Endothelial cell of umbilical vein (primary cell): ENCODE measurements around the gene KCNQ5. TPM values are rescaled to one million over a fixed set of nuclear protein-coding genes. Genes with fewer than 3 reads are reported as not detected.

Experiments
- BruUV-seq: library from RNA; stranded (reverse); fragments of 400-500 nt; replicated peaks from 2 replicates; lab custom pipeline; 2021; lab: Mats Ljungman, UMichigan
- CTCF ChIA-PET: fragments of 300-600, 350-600 bp; sonication (Branson Sonifier 250); formaldehyde crosslinking; loops from one replicate; lab custom pipeline; 2021; ENCODE audit warnings: antibody characterized with exemption, inconsistent platforms; lab: Charles Lee
- POLR2A ChIA-PET: fragments of 300-600, 350-600 bp; sonication (Branson Sonifier 250); formaldehyde crosslinking; loops from one replicate; lab custom pipeline; 2021; ENCODE audit warnings: antibody characterized with exemption, inconsistent platforms; lab: Charles Lee
- DNase-seq: peaks from one replicate; pipeline ENCODE4 v3.0.0-alpha.2; 2011; ENCODE audit warnings: low read depth, low spot score
- FAIRE-seq: peaks from 2 replicates; lab custom pipeline; 2011; peaks lifted over from hg19 to GRCh38; lab: Jason Lieb, UNC
- H2AFZ ChIP-seq: 2 replicates; pipeline ENCODE4 v1.6.0; 2012; ENCODE audit warnings: low read depth, low read length, control low read depth, inconsistent platforms
- H3K27ac ChIP-seq: 2 replicates; pipeline ENCODE4 v1.5.1; 2011; ENCODE audit warnings: low read depth, mild to moderate bottlenecking, control low read depth, low read length, moderate library complexity; ENCODE audit not compliant: insufficient read depth
- H3K27me3 ChIP-seq, 2 experiments: 2 replicates each; pipeline versions ENCODE4 v1.6.0 to v1.6.1; 2011; ENCODE audit warnings: low read length in 2 of 2, mixed read lengths in 1 of 2; ENCODE audit not compliant: control insufficient read depth in 2 of 2, insufficient read depth in 2 of 2
- H3K36me3 ChIP-seq, 2 experiments: 2 replicates in 1 of 2; 3 replicates in 1 of 2; pipeline ENCODE4 v1.5.1; 2011; ENCODE audit warnings: low read length in 2 of 2, mild to moderate bottlenecking in 1 of 2, moderate library complexity in 1 of 2; ENCODE audit not compliant: control insufficient read depth in 2 of 2, insufficient read depth in 2 of 2; ENCODE audit errors: extremely low read depth in 1 of 2
- H3K4me1 ChIP-seq: 3 replicates; pipeline ENCODE4 v1.5.1; 2011; ENCODE audit warnings: mild to moderate bottlenecking, low read length; ENCODE audit not compliant: control insufficient read depth, insufficient read depth; ENCODE audit errors: extremely low read depth
- H3K4me2 ChIP-seq: 2 replicates; pipeline ENCODE4 v1.6.1; 2011; ENCODE audit warnings: low read length, control low read depth, mixed read lengths; ENCODE audit not compliant: insufficient read depth
- H3K4me3 ChIP-seq, 3 experiments: fragments of 200-600 bp in 1 of 3; sonication (generic), shearing (Covaris generic) in 1 of 3; replicated peaks in 1 of 3; 2 replicates each; pipeline ENCODE4 v1.5.1; 2011 to 2016; ENCODE audit warnings: control low read depth in 3 of 3, low read length in 3 of 3, mild to moderate bottlenecking in 2 of 3, inconsistent platforms in 1 of 3, low read depth in 1 of 3, moderate library complexity in 1 of 3; ENCODE audit not compliant: insufficient read depth in 1 of 3
- H3K79me2 ChIP-seq: 2 replicates; pipeline ENCODE4 v1.6.0; 2012; ENCODE audit warnings: low read length, inconsistent platforms; ENCODE audit not compliant: control insufficient read depth, insufficient read depth
- H3K9ac ChIP-seq: replicated peaks from 2 replicates; pipeline ENCODE3; 2011; ENCODE audit warnings: low read length, control low read depth; ENCODE audit not compliant: insufficient read depth; ENCODE audit errors: extremely low read depth
- H3K9me1 ChIP-seq: replicated peaks from 3 replicates; pipeline ENCODE4 v1.6.0; 2011; ENCODE audit warnings: mild to moderate bottlenecking, low read length; ENCODE audit not compliant: control insufficient read depth, insufficient read depth; ENCODE audit errors: extremely low read depth
- H3K9me3 ChIP-seq: replicated peaks from 2 replicates; pipeline ENCODE4 v1.5.1; 2012; ENCODE audit warnings: low read length, inconsistent platforms; ENCODE audit not compliant: control insufficient read depth, insufficient read depth
- H4K20me1 ChIP-seq: replicated peaks from 2 replicates; pipeline ENCODE3; 2011; ENCODE audit warnings: mild to moderate bottlenecking, low read length; ENCODE audit not compliant: control insufficient read depth, insufficient read depth; ENCODE audit errors: extremely low read depth
- CTCF ChIP-seq, 2 donors: IDR thresholded peaks; 1 replicate in 1 of 2; 2 replicates in 1 of 2; pipeline ENCODE4 v1.5.1; 2011; ENCODE audit warnings: low read length in 2 of 2, mild to moderate bottlenecking in 2 of 2, moderate library complexity in 2 of 2, control low read depth in 1 of 2, inconsistent platforms in 1 of 2, low read depth in 1 of 2; ENCODE audit not compliant: insufficient read depth in 1 of 2; ENCODE audit errors: extremely low read depth in 1 of 2
- EZH2 ChIP-seq: IDR thresholded peaks from 2 replicates; pipeline ENCODE4 v1.6.1; 2012; ENCODE audit warnings: borderline replicate concordance, low read depth, mild to moderate bottlenecking, moderate library complexity, low read length, inconsistent platforms; ENCODE audit not compliant: severe bottlenecking
- FOS ChIP-seq: IDR thresholded peaks from 2 replicates; pipeline ENCODE4 v1.6.1; 2011; ENCODE audit warnings: mild to moderate bottlenecking, low read length, moderate library complexity, borderline replicate concordance; ENCODE audit not compliant: insufficient read depth
- GATA2 ChIP-seq: IDR thresholded peaks from 2 replicates; pipeline ENCODE4 v1.7.0; 2011; ENCODE audit warnings: low read depth, mild to moderate bottlenecking, moderate library complexity, mixed read lengths, low read length; ENCODE audit not compliant: insufficient read length, insufficient read depth
- JUN ChIP-seq: IDR thresholded peaks from 2 replicates; pipeline ENCODE4 v1.6.1; 2011; ENCODE audit warnings: borderline replicate concordance, low read depth; ENCODE audit not compliant: insufficient read length, insufficient read depth
- MYC ChIP-seq: IDR thresholded peaks from one replicate; pipeline ENCODE4 v1.6.1; 2011; ENCODE audit warnings: mild to moderate bottlenecking, low read depth, low read length
- POLR2A ChIP-seq: IDR thresholded peaks from 2 replicates; pipeline ENCODE4 v1.6.1; 2012; ENCODE audit warnings: low read depth, mild to moderate bottlenecking, control low read depth, low read length
- POLR2AphosphoS5 ChIP-seq: IDR thresholded peaks from 2 replicates; pipeline ENCODE4 v1.6.1; 2012; ENCODE audit warnings: low read depth, mild to moderate bottlenecking, control low read depth, low read length, moderate library complexity; ENCODE audit not compliant: insufficient read depth
- dilution Hi-C: fragments of 300-500 bp; cut with MboI; formaldehyde crosslinking; loops from one replicate; pipeline ENCODE4 v1.15.0; 2019; ENCODE audit warnings: low sequenced_read_pairs; ENCODE audit not compliant: extremely low pct_ligation_motif_present
- intact Hi-C: fragments of 100-400 bp; cut with micrococcal nuclease; formaldehyde crosslinking; loops from one replicate; pipeline ENCODE4 v1.10.0; 2022
- polyA plus RNA-seq, 4 experiments: library from polyadenylated mRNA; depleted of rRNA in 3 of 4; stranded (reverse) in 3 of 4; unstranded in 1 of 4; fragments of >200 nt; gene quantifications; 2 replicates each; pipeline versions ENCODE4 v1.2.1 to v1.2.3, GENCODE V29; 2011 to 2012; ENCODE audit warnings: missing spikeins in 1 of 4
- total RNA-seq: library from RNA; stranded (reverse); gene quantifications from 2 replicates; pipeline ENCODE4 v1.2.3, GENCODE V29; 2021

Gene KCNQ5
- total and polyA plus RNA-seq, 2 donors (not counting 3 experiments of a cell fraction or from before 2014, with no cell fraction given) = 0.22 TPM; not detected in 1

- Histone ChIP-seq H2AFZ (no peak overlapping the region), H3K4me1 (no peaks in the 10 kb centered on the region), H3K9ac (no peak overlapping the region), H4K20me1 (no peaks in the 10 kb centered on the region), H3K4me2 (no peak overlapping the region), H3K79me2 (no peaks in the 10 kb centered on the region), H3K36me3 (no peaks in the 10 kb centered on the region), H3K27ac (no peak overlapping the region), H3K9me3 (no peaks in the 10 kb centered on the region), H3K4me3 (no peak overlapping the region), H3K9me1 (no peaks in the 10 kb centered on the region), H3K27me3 (peaks cover 0 to 2% of the 10 kb centered on the region in 2 experiments)
- no TSS peak for BruUV-seq
- FAIRE-seq (no peak), DNase-seq (no peak)
- no peak for TF ChIP-seq MYC
- no peak for TF ChIP-seq CTCF (IDR thresholded peaks at IDR 0.05; ENCODE audit: extremely low read depth in 1 of 2, insufficient read depth in 1 of 2, low read depth in 1 of 2, low read length in 2 of 2)
- no peak for TF ChIP-seq EZH2
- TF ChIP-seq FOS = no peak
- no peak for TF ChIP-seq POLR2AphosphoS5
- TF ChIP-seq JUN = no peak
- no peak for TF ChIP-seq GATA2
- no peak for TF ChIP-seq POLR2A
- POLR2A ChIA-PET = no interaction called here
- dilution Hi-C loops = no loop called here
- CTCF ChIA-PET = no interaction called here
- intact Hi-C loops = no loop called here
Measured at GRCh38 chr6:73203098-73203497, 581.2 kb downstream of the KCNQ5 start.
